Endothelial cell of umbilical vein (primary cell): Measurements from ENCODE around the gene SYTL1. TPM values are rescaled to one million over a fixed set of nuclear protein-coding genes. Genes with fewer than 3 reads are reported as not detected.

Experiments used
- BruUV-seq: library from RNA; stranded (reverse); fragments of 400-500 nt; replicated peaks from 2 replicates; lab custom pipeline; 2021; lab: Mats Ljungman, UMichigan
- CTCF ChIA-PET: fragments of 300-600, 350-600 bp; sonication (Branson Sonifier 250); formaldehyde crosslinking; loops from one replicate; lab custom pipeline; 2021; ENCODE audit warnings: antibody characterized with exemption, inconsistent platforms; lab: Charles Lee
- POLR2A ChIA-PET: fragments of 300-600, 350-600 bp; sonication (Branson Sonifier 250); formaldehyde crosslinking; loops from one replicate; lab custom pipeline; 2021; ENCODE audit warnings: antibody characterized with exemption, inconsistent platforms; lab: Charles Lee
- DNase-seq: peaks from one replicate; pipeline ENCODE4 v3.0.0-alpha.2; 2011; ENCODE audit warnings: low read depth, low spot score
- FAIRE-seq: peaks from 2 replicates; lab custom pipeline; 2011; peaks lifted over from hg19 to GRCh38; lab: Jason Lieb, UNC
- H2AFZ ChIP-seq: 2 replicates; pipeline ENCODE4 v1.6.0; 2012; ENCODE audit warnings: low read depth, low read length, control low read depth, inconsistent platforms
- H3K27ac ChIP-seq: 2 replicates; pipeline ENCODE4 v1.5.1; 2011; ENCODE audit warnings: low read depth, mild to moderate bottlenecking, control low read depth, low read length, moderate library complexity; ENCODE audit not compliant: insufficient read depth
- H3K27me3 ChIP-seq, 2 experiments: 2 replicates each; pipeline versions ENCODE4 v1.6.0 to v1.6.1; 2011; ENCODE audit warnings: low read length in 2 of 2, mixed read lengths in 1 of 2; ENCODE audit not compliant: control insufficient read depth in 2 of 2, insufficient read depth in 2 of 2
- H3K36me3 ChIP-seq, 2 experiments: 2 replicates in 1 of 2; 3 replicates in 1 of 2; pipeline ENCODE4 v1.5.1; 2011; ENCODE audit warnings: low read length in 2 of 2, mild to moderate bottlenecking in 1 of 2, moderate library complexity in 1 of 2; ENCODE audit not compliant: control insufficient read depth in 2 of 2, insufficient read depth in 2 of 2; ENCODE audit errors: extremely low read depth in 1 of 2
- H3K4me1 ChIP-seq: 3 replicates; pipeline ENCODE4 v1.5.1; 2011; ENCODE audit warnings: mild to moderate bottlenecking, low read length; ENCODE audit not compliant: control insufficient read depth, insufficient read depth; ENCODE audit errors: extremely low read depth
- H3K4me2 ChIP-seq: 2 replicates; pipeline ENCODE4 v1.6.1; 2011; ENCODE audit warnings: low read length, control low read depth, mixed read lengths; ENCODE audit not compliant: insufficient read depth
- H3K4me3 ChIP-seq, 3 experiments: fragments of 200-600 bp in 1 of 3; sonication (generic), shearing (Covaris generic) in 1 of 3; replicated peaks in 1 of 3; 2 replicates each; pipeline ENCODE4 v1.5.1; 2011 to 2016; ENCODE audit warnings: control low read depth in 3 of 3, low read length in 3 of 3, mild to moderate bottlenecking in 2 of 3, inconsistent platforms in 1 of 3, low read depth in 1 of 3, moderate library complexity in 1 of 3; ENCODE audit not compliant: insufficient read depth in 1 of 3
- H3K79me2 ChIP-seq: 2 replicates; pipeline ENCODE4 v1.6.0; 2012; ENCODE audit warnings: low read length, inconsistent platforms; ENCODE audit not compliant: control insufficient read depth, insufficient read depth
- H3K9ac ChIP-seq: replicated peaks from 2 replicates; pipeline ENCODE3; 2011; ENCODE audit warnings: low read length, control low read depth; ENCODE audit not compliant: insufficient read depth; ENCODE audit errors: extremely low read depth
- H3K9me1 ChIP-seq: replicated peaks from 3 replicates; pipeline ENCODE4 v1.6.0; 2011; ENCODE audit warnings: mild to moderate bottlenecking, low read length; ENCODE audit not compliant: control insufficient read depth, insufficient read depth; ENCODE audit errors: extremely low read depth
- H3K9me3 ChIP-seq: replicated peaks from 2 replicates; pipeline ENCODE4 v1.5.1; 2012; ENCODE audit warnings: low read length, inconsistent platforms; ENCODE audit not compliant: control insufficient read depth, insufficient read depth
- H4K20me1 ChIP-seq: replicated peaks from 2 replicates; pipeline ENCODE3; 2011; ENCODE audit warnings: mild to moderate bottlenecking, low read length; ENCODE audit not compliant: control insufficient read depth, insufficient read depth; ENCODE audit errors: extremely low read depth
- CTCF ChIP-seq, 2 donors: IDR thresholded peaks; 1 replicate in 1 of 2; 2 replicates in 1 of 2; pipeline ENCODE4 v1.5.1; 2011; ENCODE audit warnings: low read length in 2 of 2, mild to moderate bottlenecking in 2 of 2, moderate library complexity in 2 of 2, control low read depth in 1 of 2, inconsistent platforms in 1 of 2, low read depth in 1 of 2; ENCODE audit not compliant: insufficient read depth in 1 of 2; ENCODE audit errors: extremely low read depth in 1 of 2
- EZH2 ChIP-seq: IDR thresholded peaks from 2 replicates; pipeline ENCODE4 v1.6.1; 2012; ENCODE audit warnings: borderline replicate concordance, low read depth, mild to moderate bottlenecking, moderate library complexity, low read length, inconsistent platforms; ENCODE audit not compliant: severe bottlenecking
- FOS ChIP-seq: IDR thresholded peaks from 2 replicates; pipeline ENCODE4 v1.6.1; 2011; ENCODE audit warnings: mild to moderate bottlenecking, low read length, moderate library complexity, borderline replicate concordance; ENCODE audit not compliant: insufficient read depth
- GATA2 ChIP-seq: IDR thresholded peaks from 2 replicates; pipeline ENCODE4 v1.7.0; 2011; ENCODE audit warnings: low read depth, mild to moderate bottlenecking, moderate library complexity, mixed read lengths, low read length; ENCODE audit not compliant: insufficient read length, insufficient read depth
- JUN ChIP-seq: IDR thresholded peaks from 2 replicates; pipeline ENCODE4 v1.6.1; 2011; ENCODE audit warnings: borderline replicate concordance, low read depth; ENCODE audit not compliant: insufficient read length, insufficient read depth
- MAX ChIP-seq: IDR thresholded peaks from 2 replicates; pipeline ENCODE4 v1.6.1; 2011; ENCODE audit not compliant: insufficient read depth, insufficient read length
- MYC ChIP-seq: IDR thresholded peaks from one replicate; pipeline ENCODE4 v1.6.1; 2011; ENCODE audit warnings: mild to moderate bottlenecking, low read depth, low read length
- POLR2A ChIP-seq: IDR thresholded peaks from 2 replicates; pipeline ENCODE4 v1.6.1; 2012; ENCODE audit warnings: low read depth, mild to moderate bottlenecking, control low read depth, low read length
- POLR2AphosphoS5 ChIP-seq: IDR thresholded peaks from 2 replicates; pipeline ENCODE4 v1.6.1; 2012; ENCODE audit warnings: low read depth, mild to moderate bottlenecking, control low read depth, low read length, moderate library complexity; ENCODE audit not compliant: insufficient read depth
- dilution Hi-C: fragments of 300-500 bp; cut with MboI; formaldehyde crosslinking; loops from one replicate; pipeline ENCODE4 v1.15.0; 2019; ENCODE audit warnings: low sequenced_read_pairs; ENCODE audit not compliant: extremely low pct_ligation_motif_present
- intact Hi-C: fragments of 100-400 bp; cut with micrococcal nuclease; formaldehyde crosslinking; loops from one replicate; pipeline ENCODE4 v1.10.0; 2022
- polyA plus RNA-seq, 4 experiments: library from polyadenylated mRNA; depleted of rRNA in 3 of 4; stranded (reverse) in 3 of 4; unstranded in 1 of 4; fragments of >200 nt; gene quantifications; 2 replicates each; pipeline versions ENCODE4 v1.2.1 to v1.2.3, GENCODE V29; 2011 to 2012; ENCODE audit warnings: missing spikeins in 1 of 4
- total RNA-seq: library from RNA; stranded (reverse); gene quantifications from 2 replicates; pipeline ENCODE4 v1.2.3, GENCODE V29; 2021

SYTL1 gene
- total and polyA plus RNA-seq, 2 donors (not counting 3 experiments of a cell fraction or from before 2014, with no cell fraction given), result 0.04 TPM; not detected in 1

GRCh38 chr1:27301052-27301422, 40.8 kb upstream of the SYTL1 start:
- ChIA-PET CTCF (interaction anchor here (0.6 to 10.9 kb wide), 38 partner anchors 9 to 362 kb away, joined by 3 to 275 read pairs (median 5); partner anchors contain the start of genes AHDC1, CD164L2, GPR3 and MAP3K6), POLR2A (no interaction called here)
- no peak overlapping the region for H3K4me2 ChIP-seq
- FAIRE-seq (no peak), DNase-seq (no peak)
- no peaks in the 10 kb centered on the region for H4K20me1 ChIP-seq
- H2AFZ ChIP-seq, result no peak overlapping the region
- H3K9me3 ChIP-seq, result no peaks in the 10 kb centered on the region
- H3K27me3 ChIP-seq, result no peaks in the 10 kb centered on the region
- no TSS peak for BruUV-seq
- no peak for TF ChIP-seq EZH2
- H3K4me3 ChIP-seq, result no peak overlapping the region
- no peak overlapping the region for H3K9ac ChIP-seq
- dilution Hi-C loops, result no loop called here
- H3K9me1 ChIP-seq, result no peaks in the 10 kb centered on the region
- H3K79me2 ChIP-seq, result no peaks in the 10 kb centered on the region
- H3K4me1 ChIP-seq, result no peaks in the 10 kb centered on the region
- H3K27ac ChIP-seq, result no peak overlapping the region
- intact Hi-C loops, result loop anchor here (1.0 to 5.0 kb wide), 6 partner anchors 22 to 361 kb away; partner anchors contain the start of genes GPR3 and TMEM222
- H3K36me3 ChIP-seq, result peaks cover 0 to 21% of the 10 kb centered on the region in 2 experiments

- intact Hi-C loops (loop anchor here (1.0 to 5.0 kb wide), 6 partner anchors 21 to 361 kb away; partner anchors contain the start of genes GPR3 and TMEM222), dilution Hi-C loops (no loop called here)
- H3K27me3 ChIP-seq, result no peaks in the 10 kb centered on the region
- no peak overlapping the region for H3K4me2 ChIP-seq
- POLR2A ChIA-PET, result no interaction called here
- CTCF ChIA-PET, result interaction anchor here (0.9 to 10.9 kb wide), 13 partner anchors 11 to 305 kb away, joined by 3 to 275 read pairs (median 8); partner anchors contain the start of gene GPR3
- no peak overlapping the region for H3K9ac ChIP-seq
- H3K27ac ChIP-seq, result no peak overlapping the region
- BruUV-seq, result no TSS peak
- H3K4me1 ChIP-seq, result no peaks in the 10 kb centered on the region
- H3K9me1 ChIP-seq, result no peaks in the 10 kb centered on the region
- H4K20me1 ChIP-seq, result no peaks in the 10 kb centered on the region
- H3K36me3 ChIP-seq, result peaks cover 0 to 21% of the 10 kb centered on the region in 2 experiments
- no peak overlapping the region for H3K4me3 ChIP-seq
- no peak for DNase-seq
- FAIRE-seq, result no peak
- TF ChIP-seq POLR2AphosphoS5 (no peak), GATA2 (no peak), CTCF (IDR thresholded peaks at IDR 0.05; ENCODE audit: extremely low read depth in 1 of 2, insufficient read depth in 1 of 2, low read depth in 1 of 2, low read length in 2 of 2) (no peak), FOS (no peak), MAX (no peak), JUN (no peak), EZH2 (no peak), MYC (no peak), POLR2A (no peak)
- H2AFZ ChIP-seq, result no peak overlapping the region
- H3K79me2 ChIP-seq, result no peaks in the 10 kb centered on the region
- no peaks in the 10 kb centered on the region for H3K9me3 ChIP-seq
Measured at GRCh38 chr1:27301582-27302199, 40.1 kb upstream of the SYTL1 start.
